SIG-M5 treated with dmso at 0.1 percent for 504 hours (cell line): ENCODE measurements around the gene SPART.

Experiments used
- DNase-seq: peaks from one replicate; lab custom pipeline; 2025; ENCODE audit not compliant: unreplicated experiment; lab: John Stamatoyannopoulos, UW

The SPART gene

GRCh38 chr13:36346222-36347083, at the start of gene SPART:
Gene SPART, minus strand, starts transcription at chr13:36346394. Its CDS starts 10,564 bp downstream, at chr13:36335830.
- DNase-seq = peak; percentile 97

DNA sequence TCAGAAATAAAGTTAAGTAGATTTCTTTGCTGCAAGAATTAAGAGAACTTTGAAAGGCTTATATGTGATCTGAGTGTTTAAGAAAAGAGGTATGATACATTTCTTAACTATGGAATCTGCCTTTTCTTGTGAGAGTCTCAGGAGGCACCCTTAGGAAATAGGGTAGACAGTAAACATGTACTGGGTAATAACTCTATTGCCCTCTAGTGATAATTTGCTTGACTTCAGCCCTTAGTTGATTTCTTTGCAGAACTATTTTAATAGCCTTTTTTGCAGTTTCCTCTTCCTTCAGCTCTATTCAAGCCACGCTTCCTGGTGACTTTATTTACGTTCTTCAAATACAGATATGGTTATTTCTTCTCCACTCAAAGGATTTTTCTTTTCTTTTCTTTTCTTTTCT, 49.1 kb upstream of the SPART start:
- peak; percentile 87 for DNase-seq

GRCh38 chr13:36385489-36385888, 39.3 kb upstream of the SPART start:
- no peak for DNase-seq

DNA sequence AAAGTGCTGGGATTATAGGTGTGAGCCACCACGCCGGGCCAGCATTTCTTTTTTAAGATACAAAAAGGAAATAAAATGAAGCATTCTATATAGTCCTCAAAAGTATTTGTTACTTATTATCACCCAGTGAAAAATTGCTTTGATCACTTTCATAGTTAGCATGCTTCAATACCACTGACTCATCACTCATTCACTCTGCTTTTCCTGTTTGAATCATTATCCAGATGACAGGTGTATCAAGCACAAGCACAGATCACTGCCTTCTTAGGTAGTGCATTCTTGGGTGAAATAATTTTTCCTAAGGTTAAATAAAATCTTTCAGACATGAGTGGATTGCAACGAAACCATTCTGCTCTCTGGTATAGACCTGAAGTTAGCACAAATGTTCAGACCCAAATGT, 35.8 kb upstream of the SPART start:
- DNase-seq = no peak

DNA sequence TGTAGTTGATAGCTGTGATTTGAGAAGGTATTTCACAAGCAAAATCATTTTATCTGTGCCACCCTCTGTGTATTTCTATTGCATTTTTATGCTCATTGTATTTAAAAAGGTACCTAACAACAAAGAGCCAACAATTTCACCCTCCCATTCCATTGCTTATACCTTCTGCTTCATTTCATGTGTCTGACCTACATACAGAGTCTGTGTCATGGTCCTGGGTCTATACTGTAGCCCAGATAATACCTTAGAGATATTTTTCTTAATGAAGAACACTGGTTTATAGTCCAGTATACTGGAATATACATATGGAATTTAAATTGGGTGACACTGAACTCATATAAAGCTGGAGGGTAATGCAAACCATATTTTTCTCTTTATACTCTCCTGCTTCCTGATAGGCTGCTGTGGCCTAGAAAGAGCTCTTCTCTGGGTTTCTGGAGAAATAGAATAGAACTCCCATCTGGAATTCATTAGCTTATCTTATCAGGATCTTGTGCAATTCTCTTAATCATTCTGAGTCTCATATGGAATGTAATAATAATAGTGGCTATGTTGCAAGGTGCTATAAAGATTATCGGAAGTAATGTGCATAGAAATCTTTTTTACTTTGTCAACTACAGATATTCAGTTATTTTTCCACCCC, 31.8 kb upstream of the SPART start:
- DNase-seq = no peak

GRCh38 chr13:36374063-36374462, 27.9 kb upstream of the SPART start:
- no peak for DNase-seq

DNA sequence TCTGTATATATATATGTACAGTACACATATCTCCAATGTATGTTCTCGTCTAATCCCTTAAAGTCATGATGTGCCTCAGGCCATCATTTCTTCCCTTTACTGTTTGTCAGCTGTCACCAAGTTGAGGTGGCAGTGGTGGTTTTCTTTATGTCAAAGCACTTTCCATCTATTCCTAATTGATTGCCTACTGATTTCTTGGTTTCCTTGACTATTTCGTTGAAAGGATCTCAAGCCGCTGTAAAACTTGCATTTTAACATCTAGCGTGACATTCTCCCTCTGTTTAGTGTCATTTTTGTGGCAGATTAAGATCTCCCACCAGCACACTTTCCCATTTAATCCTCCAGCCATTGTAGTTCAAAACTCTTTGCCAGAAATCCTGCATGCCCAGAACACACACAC, 25.0 kb upstream of the SPART start:
- no peak for DNase-seq

DNA sequence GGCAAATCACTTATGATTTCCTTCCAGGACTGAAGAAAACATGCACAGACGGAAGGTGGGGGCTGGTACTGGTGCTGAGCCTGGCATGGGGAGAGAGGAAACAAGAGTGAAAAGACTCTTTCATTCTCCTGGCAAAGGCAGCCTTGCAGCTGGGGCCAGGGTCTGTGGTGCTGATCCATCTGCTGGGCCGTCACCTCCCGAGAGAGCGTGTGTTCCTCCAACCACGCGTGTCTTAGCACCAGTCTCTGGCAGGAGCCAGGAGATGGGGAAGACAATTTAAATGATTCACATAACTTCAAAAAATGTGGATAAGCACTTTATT, 23.9 kb upstream of the SPART start:
- DNase-seq = no peak

GRCh38 chr13:36369268-36370107, 23.3 kb upstream of the SPART start:
- no peak for DNase-seq

DNA sequence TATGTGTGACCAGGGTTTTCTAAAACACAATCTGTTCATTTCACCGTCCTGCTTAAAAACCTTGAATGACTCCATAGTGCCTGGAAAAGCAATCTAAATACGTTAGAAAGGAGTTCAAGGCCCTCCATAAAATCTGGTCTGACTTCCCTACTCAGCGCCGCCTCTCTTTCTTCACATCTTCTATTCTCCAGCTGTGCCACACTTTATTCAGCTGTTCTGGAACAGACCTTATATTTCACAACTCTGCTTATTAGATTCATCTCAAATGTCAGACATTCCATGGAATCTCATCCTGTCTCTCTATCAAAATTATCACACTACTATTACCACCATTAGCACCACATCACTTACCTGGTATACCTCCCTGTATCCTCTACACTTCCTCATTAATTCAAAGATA, 19.8 kb upstream of the SPART start:
- no peak for DNase-seq

DNA sequence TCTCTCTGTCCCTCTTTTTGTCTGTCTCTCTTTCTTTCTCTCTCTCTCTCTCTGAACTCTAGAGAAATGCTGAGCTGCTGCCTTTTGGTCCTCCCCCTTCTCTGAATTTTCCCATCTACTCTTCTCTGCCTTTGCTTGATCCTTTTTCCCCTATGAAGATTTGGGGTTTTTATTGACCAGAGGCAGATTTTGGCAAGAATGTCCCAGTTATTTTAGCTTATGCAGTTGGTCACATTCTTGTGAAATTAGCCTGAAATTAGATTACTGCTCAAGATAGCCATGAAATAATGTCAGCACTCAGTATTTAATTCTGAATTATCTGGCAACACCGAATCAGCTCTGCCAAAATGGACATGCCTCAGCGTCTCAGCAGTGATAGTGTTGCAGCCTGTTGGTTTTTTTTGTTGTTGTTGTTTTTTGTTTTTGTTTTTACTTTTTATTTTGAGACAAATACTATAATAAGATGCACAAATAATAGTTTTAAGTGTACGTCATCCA, 17.2 kb upstream of the SPART start:
- no peak for DNase-seq

GRCh38 chr13:36362914-36363313, 16.7 kb upstream of the SPART start:
- DNase-seq = no peak

GRCh38 chr13:36362251-36362650, 16.1 kb upstream of the SPART start:
- peak; percentile 31 for DNase-seq

GRCh38 chr13:36360903-36361302, 14.7 kb upstream of the SPART start:
- DNase-seq = no peak

DNA sequence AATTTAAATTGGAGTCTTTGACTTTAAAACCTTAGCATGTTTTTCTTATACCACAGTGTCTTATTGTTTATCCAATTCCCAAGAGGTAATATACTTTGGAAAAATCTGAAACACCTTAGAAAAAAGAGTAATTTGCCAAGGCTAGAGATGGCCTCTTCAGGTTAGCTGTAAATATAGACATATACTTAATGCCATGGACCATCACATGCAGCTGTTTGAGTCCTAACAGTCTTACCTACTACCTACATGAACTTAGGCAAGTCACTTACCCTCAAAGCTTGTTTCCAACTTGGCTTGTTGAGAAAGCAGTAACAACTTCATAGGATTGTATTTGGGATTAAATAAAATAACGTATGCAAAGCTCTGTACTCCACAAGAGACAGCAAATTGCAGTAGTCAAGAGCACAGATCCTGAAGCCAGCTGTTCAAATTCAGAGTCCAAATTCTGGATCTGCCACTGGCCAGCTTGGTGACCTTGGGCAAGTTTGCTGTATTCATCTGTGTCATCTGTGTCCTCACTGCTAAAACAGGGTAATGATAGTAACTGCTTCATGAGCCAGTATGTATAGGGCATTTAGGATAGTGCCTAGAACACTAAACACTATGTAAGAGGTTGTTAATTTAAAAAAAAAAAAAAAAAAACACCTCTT, 13.2 kb upstream of the SPART start:
- DNase-seq = no peak

- DNase-seq = no peak
Measured at GRCh38 chr13:36358175-36358718, 12.1 kb upstream of the SPART start.

DNA sequence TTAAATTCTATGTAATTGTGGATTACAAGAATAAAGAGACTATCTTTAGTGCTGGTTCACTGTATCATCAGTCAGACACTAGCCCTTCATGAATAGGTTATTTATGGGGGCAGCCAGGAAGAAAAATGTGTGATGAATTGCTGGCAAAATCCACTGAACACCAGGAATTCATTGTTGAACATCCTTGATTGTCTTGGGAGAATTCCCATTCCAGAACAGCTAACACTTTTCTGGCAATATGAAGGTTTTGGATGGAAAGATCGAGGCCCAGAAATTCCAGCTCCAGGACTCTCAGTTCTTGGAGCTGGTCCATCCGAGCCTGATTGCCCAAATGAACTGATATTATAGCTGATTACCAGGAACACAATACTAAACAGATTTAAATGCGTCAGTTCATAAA, 11.5 kb upstream of the SPART start:
- no peak for DNase-seq

GRCh38 chr13:36357231-36357630, 11.0 kb upstream of the SPART start:
- DNase-seq = no peak

- DNase-seq = no peak
Measured at GRCh38 chr13:36356058-36356457, 9.9 kb upstream of the SPART start.

GRCh38 chr13:36355632-36356031, 9.4 kb upstream of the SPART start:
- no peak for DNase-seq
